RWPE1 (cell line): ENCODE measurements around the gene ALK.

ENCODE experiments used
- CTCF ChIA-PET: fragments of 350-600 bp; sonication (Branson Sonifier 250); formaldehyde crosslinking; extraction: SDS; loops from one replicate; lab custom pipeline; 2021; lab: Yijun Ruan, JAX
- POLR2A ChIA-PET: fragments of 400-600 bp; formaldehyde crosslinking; extraction: SDS; loops from one replicate; lab custom pipeline; 2020; ENCODE audit warnings: antibody characterized with exemption; ENCODE audit not compliant: low non-redundant PET; lab: Yijun Ruan, JAX
- DNase-seq: peaks from one replicate; pipeline ENCODE4 v3.0.0; 2012; ENCODE audit warnings: low spot score
- H3K27ac ChIP-seq: fragments of 450-650 bp; 2 replicates; pipeline ENCODE4 v1.5.1; 2017
- CTCF ChIP-seq: fragments of 450-650 bp; conservative IDR thresholded peaks from 2 replicates; pipeline ENCODE4 v1.5.1; 2017; ENCODE audit warnings: low read depth, mild to moderate bottlenecking

The ALK gene

DNA sequence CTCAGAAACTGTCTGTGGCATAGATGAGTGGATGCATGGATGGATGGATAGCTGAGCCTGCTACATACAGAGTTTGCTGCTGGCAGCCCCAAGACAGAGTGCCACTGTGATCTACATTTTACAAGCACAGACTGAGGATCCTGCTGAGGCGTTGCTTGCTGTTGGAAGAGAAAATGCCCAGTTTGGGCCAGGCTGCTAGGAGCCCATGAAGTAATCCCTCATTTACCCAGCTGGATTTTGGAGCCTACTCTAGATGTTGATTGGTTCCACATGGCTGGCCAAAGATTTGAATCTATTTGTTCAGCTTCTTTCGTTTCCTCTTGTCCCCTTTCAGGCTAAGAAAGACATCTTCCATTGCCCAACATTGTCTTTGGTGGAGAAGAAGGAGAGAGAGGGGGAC is 544.8 kb downstream of the ALK start:
- no peak overlapping the region for H3K27ac ChIP-seq
- TF ChIP-seq CTCF = no peak
- CTCF ChIA-PET = no interaction called here
- no peak for DNase-seq
- POLR2A ChIA-PET = no interaction called here

GRCh38 chr2:29375843-29376242 is 545.5 kb downstream of the ALK start:
- no peak for DNase-seq
- CTCF ChIA-PET = no interaction called here
- TF ChIP-seq CTCF = no peak
- H3K27ac ChIP-seq = no peak overlapping the region
- POLR2A ChIA-PET = no interaction called here

- TF ChIP-seq CTCF = no peak
- DNase-seq = no peak
- POLR2A ChIA-PET = no interaction called here
- CTCF ChIA-PET = interaction anchor here (0.7 kb wide), 1 partner anchor 378 kb away, joined by 4 read pairs; no protein-coding TSS in a partner anchor
- no peak overlapping the region for H3K27ac ChIP-seq
These were observed 546.6 kb downstream of the ALK start for GRCh38 chr2:29374823-29375222.

- no peak for DNase-seq
- ChIA-PET POLR2A (no interaction called here), CTCF (no interaction called here)
- no peak overlapping the region for H3K27ac ChIP-seq
- TF ChIP-seq CTCF = no peak
These were observed 547.5 kb downstream of the ALK start for GRCh38 chr2:29373870-29374269.

DNA sequence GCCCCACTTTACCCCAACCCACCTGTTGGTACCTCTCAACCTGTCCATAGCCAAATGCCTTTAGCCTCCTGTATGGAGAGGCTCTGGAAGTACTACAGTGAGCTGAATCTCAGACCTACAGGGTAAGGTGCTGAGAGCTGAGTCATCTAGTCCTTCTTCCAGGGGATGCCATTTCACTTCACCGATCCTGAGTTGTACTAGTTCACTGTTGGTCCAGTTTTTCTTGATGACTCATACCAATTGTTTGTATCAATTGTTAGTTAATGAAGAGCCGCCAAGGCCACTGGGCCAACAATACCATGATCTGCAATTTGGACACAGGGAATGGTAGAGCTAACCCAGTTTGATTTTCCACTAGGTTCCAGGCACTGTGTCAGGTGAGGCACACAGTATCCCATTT is 549.2 kb downstream of the ALK start:
- ChIA-PET CTCF (no interaction called here), POLR2A (no interaction called here)
- H3K27ac ChIP-seq = no peak overlapping the region
- no peak for DNase-seq
- no peak for TF ChIP-seq CTCF

GRCh38 chr2:29370581-29371125 is 550.7 kb downstream of the ALK start:
- DNase-seq = no peak
- no peak for TF ChIP-seq CTCF
- no peak overlapping the region for H3K27ac ChIP-seq
- POLR2A ChIA-PET = no interaction called here
- CTCF ChIA-PET = no interaction called here
